Testis (tissue), 3 donors: Measurements from ENCODE around the gene SERTAD1. TPM values are rescaled to one million over a fixed set of nuclear protein-coding genes. Genes with fewer than 3 reads are reported as not detected.

ENCODE experiments used
- DNase-seq: peaks from one replicate; pipeline ENCODE4 v3.0.0-alpha.2; 2019
- H3K27ac ChIP-seq, 2 donors: fragments of 200-600 bp; sonication (generic); one replicate each; pipeline ENCODE4 v1.5.1; 2019
- H3K27me3 ChIP-seq: fragments of 200-600 bp; sonication (generic); one replicate; pipeline ENCODE4 v1.5.1; 2019
- H3K36me3 ChIP-seq: fragments of 200-600 bp; sonication (generic); one replicate; pipeline ENCODE4 v1.5.1; 2017; ENCODE audit warnings: low read depth; ENCODE audit errors: missing control alignments
- H3K4me1 ChIP-seq: fragments of 200-600 bp; sonication (generic); one replicate; pipeline ENCODE4 v1.5.1; 2019
- H3K4me3 ChIP-seq, 2 donors: fragments of 200-600 bp; sonication (generic); one replicate each; pipeline ENCODE4 v1.5.1; 2017 to 2019
- H3K9me3 ChIP-seq: fragments of 200-600 bp; sonication (generic); one replicate; pipeline ENCODE4 v1.5.1; 2017
- CTCF ChIP-seq, 3 experiments: fragments of 450-650 bp in 2 of 3; fragments of 200-600 bp in 1 of 3; sonication (generic) in 1 of 3; IDR thresholded peaks; one replicate each; pipeline ENCODE4 v1.5.1; 2016 to 2019; ENCODE audit warnings: antibody characterized with exemption in 3 of 3, mild to moderate bottlenecking in 2 of 3, moderate library complexity in 1 of 3
- POLR2A ChIP-seq: fragments of 450-650 bp; IDR thresholded peaks from one replicate; pipeline ENCODE4 v1.6.1; 2017; ENCODE audit warnings: antibody characterized with exemption, mild to moderate bottlenecking, moderate library complexity
- WGBS, 2 donors: methylation state at CpG; one replicate each; pipeline ENCODE4 v1.1.5; 2018; 5-methylcytosine and 5-hydroxymethylcytosine counted together
- intact Hi-C: fragments of 100-400 bp; cut with DNase I; formaldehyde crosslinking; loops from one replicate; pipeline ENCODE4 v1.15.1; 2023; ENCODE audit warnings: low total_unique reads
- polyA plus RNA-seq: library from polyadenylated mRNA; stranded (reverse); fragments of 350-450 nt; fragmentation: Illumina TruSeq; extraction: RNeasy Lipid Tissue Mini Kit (QIAGEN cat#74804); gene quantifications from one replicate; pipeline ENCODE4 v1.2.3, GENCODE V29; 2014; ENCODE audit warnings: low read depth, low replicate concordance; ENCODE audit not compliant: insufficient read depth
- total RNA-seq, 2 donors: library from RNA; depleted of rRNA; stranded (reverse); fragments of >200 nt; gene quantifications; one replicate each; pipeline ENCODE4 v1.2.3, GENCODE V29; 2016

The SERTAD1 gene
- total and polyA plus RNA-seq, 3 donors from 2014 or later = 8.3 to 10.9 (median 8.6) TPM

GRCh38 chr19:40387155-40387554 is 38.6 kb downstream of the SERTAD1 start:
- H3K4me1 ChIP-seq = no peaks in the 10 kb centered on the region
- no peaks in the 10 kb centered on the region for H3K36me3 ChIP-seq
- no peak overlapping the region for H3K27ac ChIP-seq
- DNase-seq = no peak
- no peaks in the 10 kb centered on the region for H3K27me3 ChIP-seq
- 96 to 99% methylated on average over 10 of the region's 10 CpGs for WGBS, 2 donors
- TF ChIP-seq CTCF (IDR thresholded peaks at IDR 0.05) (no peak), POLR2A (no peak)
- H3K9me3 ChIP-seq = no peaks in the 10 kb centered on the region
- no peak overlapping the region for H3K4me3 ChIP-seq
- intact Hi-C loops = no loop called here

GRCh38 chr19:40383668-40384248 is 42.0 kb downstream of the SERTAD1 start:
- DNase-seq = no peak
- H3K9me3 ChIP-seq = no peaks in the 10 kb centered on the region
- H3K27me3 ChIP-seq = no peaks in the 10 kb centered on the region
- 87 to 94% methylated on average over 17 to 28 of the region's 28 CpGs for WGBS, 2 donors
- no peak overlapping the region for H3K4me3 ChIP-seq
- H3K4me1 ChIP-seq = no peaks in the 10 kb centered on the region
- no peaks in the 10 kb centered on the region for H3K36me3 ChIP-seq
- intact Hi-C loops = no loop called here
- TF ChIP-seq CTCF (IDR thresholded peaks at IDR 0.05) = no peak
- H3K27ac ChIP-seq = no peak overlapping the region

- H3K4me3 ChIP-seq = no peak overlapping the region
- intact Hi-C loops = no loop called here
- H3K27ac ChIP-seq = no peak overlapping the region
- TF ChIP-seq POLR2A (no peak), CTCF (IDR thresholded peaks at IDR 0.05) (no peak)
- WGBS, 2 donors = 86 to 91% methylated on average over 3 of the region's 3 CpGs
- no peaks in the 10 kb centered on the region for H3K27me3 ChIP-seq
- no peak for DNase-seq
- no peaks in the 10 kb centered on the region for H3K9me3 ChIP-seq
- H3K36me3 ChIP-seq = no peaks in the 10 kb centered on the region
- peaks cover 3% of the 10 kb centered on the region for H3K4me1 ChIP-seq
Observed at GRCh38 chr19:40381321-40381720, 44.5 kb downstream of the SERTAD1 start.

GRCh38 chr19:40380199-40381037 is 45.4 kb downstream of the SERTAD1 start:
- no peaks in the 10 kb centered on the region for H3K9me3 ChIP-seq
- no peak for TF ChIP-seq POLR2A
- TF ChIP-seq CTCF (IDR thresholded peaks at IDR 0.05) = no peak
- 83% methylated on average over 16 to 37 of the region's 37 CpGs for WGBS, 2 donors
- no peaks in the 10 kb centered on the region for H3K27me3 ChIP-seq
- intact Hi-C loops = no loop called here
- DNase-seq = no peak
- peaks cover 3% of the 10 kb centered on the region for H3K4me1 ChIP-seq
- no peak overlapping the region for H3K27ac ChIP-seq
- no peaks in the 10 kb centered on the region for H3K36me3 ChIP-seq
- H3K4me3 ChIP-seq = no peak overlapping the region
